Muscle layer of duodenum (tissue), 2 donors: ENCODE data around the gene POLD2.

Experiments
- H3K27ac ChIP-seq: one replicate; pipeline ENCODE4 v1.7.0; 2013; ENCODE audit warnings: mild to moderate bottlenecking, low read length
- H3K27me3 ChIP-seq: one replicate; pipeline ENCODE4 v1.7.0; 2013; ENCODE audit warnings: low read depth, mild to moderate bottlenecking, control low read depth, low read length
- H3K36me3 ChIP-seq, 2 donors: one replicate each; pipeline ENCODE4 v1.7.0; 2013; ENCODE audit warnings: low read length in 2 of 2, control low read depth in 1 of 2, mild to moderate bottlenecking in 1 of 2; ENCODE audit not compliant: insufficient read depth in 2 of 2, control insufficient read depth in 1 of 2
- H3K4me1 ChIP-seq, 2 donors: one replicate each; pipeline ENCODE4 v1.7.0; 2013; ENCODE audit warnings: low read length in 2 of 2, mild to moderate bottlenecking in 2 of 2, control low read depth in 1 of 2, moderate library complexity in 1 of 2; ENCODE audit not compliant: insufficient read depth in 2 of 2, control insufficient read depth in 1 of 2
- H3K4me3 ChIP-seq, 2 donors: one replicate each; pipeline ENCODE4 v1.7.0; 2013; ENCODE audit warnings: low read length in 2 of 2, low read depth in 1 of 2, mild to moderate bottlenecking in 1 of 2
- H3K9me3 ChIP-seq, 2 donors: one replicate each; pipeline ENCODE4 v1.7.0; 2013; ENCODE audit warnings: low read length in 2 of 2, control low read depth in 1 of 2, mild to moderate bottlenecking in 1 of 2; ENCODE audit not compliant: control insufficient read depth in 1 of 2
- donor health status: healthy.

POLD2 gene

GRCh38 chr7:44094883-44095592, 28.3 kb downstream of the POLD2 start:
- Histone ChIP-seq H3K27me3 (no peaks in the 10 kb centered on the region), H3K4me3 (no peak overlapping the region), H3K36me3 (no peaks in the 10 kb centered on the region), H3K4me1 (peaks cover 0 to 13% of the 10 kb centered on the region in 2 donors), H3K27ac (no peak overlapping the region), H3K9me3 (no peaks in the 10 kb centered on the region)

DNA sequence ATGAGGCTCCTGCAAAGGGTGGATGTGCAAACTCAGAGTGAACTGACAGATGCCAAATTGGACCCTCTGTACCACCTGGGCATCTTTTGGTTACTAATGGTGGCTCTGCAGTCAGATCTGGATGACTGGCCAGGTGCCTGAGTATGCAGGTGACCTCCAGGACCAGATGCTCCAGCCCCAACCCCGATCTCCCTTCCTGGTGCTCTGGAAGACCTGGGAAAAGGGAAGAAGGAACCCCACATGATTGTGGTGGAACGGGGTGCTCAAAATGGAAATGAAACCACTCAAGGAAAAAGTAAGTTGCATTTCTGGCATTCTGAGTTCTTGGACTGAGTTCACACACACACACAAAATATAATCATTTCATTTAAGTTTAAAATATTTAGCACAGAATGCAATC, 29.0 kb downstream of the POLD2 start:
- peaks cover 0 to 13% of the 10 kb centered on the region in 2 donors for H3K4me1 ChIP-seq
- H3K27ac ChIP-seq, result no peak overlapping the region
- no peaks in the 10 kb centered on the region for H3K9me3 ChIP-seq

DNA sequence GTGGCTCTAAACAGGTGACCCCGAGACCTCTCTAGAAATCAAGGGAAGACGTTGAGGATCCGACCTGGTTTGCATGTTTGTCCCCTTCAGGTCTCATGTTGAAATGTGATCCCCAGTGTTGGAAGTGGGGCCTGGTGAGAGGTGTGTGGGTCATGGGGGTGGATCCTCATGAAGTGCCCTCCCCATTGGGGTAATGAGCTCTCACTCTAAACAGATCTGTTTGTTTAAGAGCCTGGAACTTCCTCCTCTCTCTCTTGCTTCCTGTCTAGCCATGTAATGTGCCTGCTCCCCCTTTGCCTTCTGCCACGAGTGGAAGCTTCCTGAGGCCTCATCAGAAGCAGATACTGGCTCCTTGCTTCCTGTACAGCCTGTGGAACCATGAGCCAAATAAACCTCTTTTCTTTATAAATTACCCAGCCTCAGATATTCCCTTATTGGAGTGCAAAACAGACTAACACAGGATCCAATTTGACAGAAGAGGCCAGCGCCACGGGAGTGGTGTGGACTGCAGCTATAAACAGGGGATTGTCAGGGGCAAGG, 30.2 kb downstream of the POLD2 start:
- no peaks in the 10 kb centered on the region for H3K27me3 ChIP-seq
- H3K27ac ChIP-seq, result no peak overlapping the region
- H3K36me3 ChIP-seq, result no peaks in the 10 kb centered on the region
- no peak overlapping the region for H3K4me3 ChIP-seq
- no peaks in the 10 kb centered on the region for H3K9me3 ChIP-seq
- H3K4me1 ChIP-seq, result peaks cover 0 to 20% of the 10 kb centered on the region in 2 donors

More for the DNA sequence above, 29.0 kb downstream of the POLD2 start:
- Histone ChIP-seq H3K4me3 (no peak overlapping the region), H3K36me3 (no peaks in the 10 kb centered on the region), H3K27me3 (no peaks in the 10 kb centered on the region)

DNA sequence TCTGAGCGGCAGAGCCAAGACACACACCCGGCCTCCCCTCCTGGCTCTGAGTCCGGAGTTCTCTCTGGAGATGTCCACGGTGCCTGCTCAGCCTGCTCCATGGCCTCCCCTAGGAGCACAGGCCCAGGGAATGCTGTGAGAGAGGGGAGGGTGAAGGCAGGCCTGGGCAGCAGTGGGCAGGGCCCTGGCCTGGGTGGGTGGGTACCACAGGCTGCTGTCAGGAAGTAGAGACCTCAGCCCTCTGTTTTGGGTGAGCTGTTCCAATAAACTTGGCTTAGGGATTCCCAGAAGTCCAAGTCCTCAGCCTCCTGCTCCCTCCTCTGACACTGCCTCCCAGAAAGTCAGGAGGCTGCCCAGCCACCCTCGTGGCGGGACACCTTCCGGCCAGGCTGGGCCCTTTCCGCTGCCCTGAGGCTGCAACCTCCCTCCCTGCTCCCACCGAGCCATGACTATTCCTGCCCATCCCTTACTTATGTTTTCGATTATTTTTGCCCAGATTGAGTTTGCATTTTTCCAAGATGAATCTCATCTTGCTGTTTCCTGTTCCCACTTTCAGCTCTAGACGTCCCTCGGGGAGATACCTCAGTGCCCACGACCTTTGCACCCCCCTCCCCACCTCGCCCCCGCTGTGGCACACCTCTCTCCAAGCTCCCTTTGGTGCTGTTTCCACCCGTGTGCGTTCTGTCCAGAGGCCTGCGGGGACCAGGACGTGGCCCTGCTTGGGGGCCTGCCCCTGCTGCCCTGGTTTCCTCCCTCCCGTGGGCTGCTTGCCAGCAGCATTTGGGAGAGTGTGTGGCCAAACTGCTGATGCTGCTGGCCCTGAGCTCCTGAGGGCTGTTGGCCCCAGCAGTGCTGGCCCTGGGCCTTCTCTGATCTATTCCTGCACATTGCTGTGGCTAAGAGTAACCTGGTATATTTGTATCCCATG, 35.2 kb downstream of the POLD2 start:
- Histone ChIP-seq H3K27ac (peak overlapping the region; percentile 51), H3K4me3 (no peak overlapping the region), H3K9me3 (no peaks in the 10 kb centered on the region), H3K4me1 (peaks cover 0 to 12% of the 10 kb centered on the region in 2 donors), H3K36me3 (no peaks in the 10 kb centered on the region), H3K27me3 (no peaks in the 10 kb centered on the region)

DNA sequence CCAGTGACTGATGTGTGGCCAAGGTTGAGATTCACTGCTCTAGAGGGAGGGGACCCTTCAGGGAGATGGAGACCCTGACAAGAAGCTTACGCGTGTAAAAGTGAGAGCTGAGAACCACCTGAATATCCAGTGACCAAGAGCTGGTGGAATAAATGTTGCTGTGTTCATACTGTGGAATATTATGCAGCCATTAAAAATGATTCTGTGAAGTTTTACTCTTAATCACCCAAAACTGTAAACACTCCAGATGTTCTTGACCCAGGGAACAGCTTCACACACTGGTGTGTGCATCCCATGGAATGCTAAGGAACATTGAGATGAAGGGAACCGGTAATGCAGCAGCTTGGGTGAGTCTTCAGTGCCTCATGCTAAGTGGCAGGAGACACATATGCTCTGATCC, 36.7 kb downstream of the POLD2 start:
- no peaks in the 10 kb centered on the region for H3K36me3 ChIP-seq
- peaks cover 0 to 14% of the 10 kb centered on the region in 2 donors for H3K4me1 ChIP-seq
- H3K27me3 ChIP-seq, result no peaks in the 10 kb centered on the region
- H3K27ac ChIP-seq, result no peak overlapping the region
- no peaks in the 10 kb centered on the region for H3K9me3 ChIP-seq
- H3K4me3 ChIP-seq, result no peak overlapping the region

DNA sequence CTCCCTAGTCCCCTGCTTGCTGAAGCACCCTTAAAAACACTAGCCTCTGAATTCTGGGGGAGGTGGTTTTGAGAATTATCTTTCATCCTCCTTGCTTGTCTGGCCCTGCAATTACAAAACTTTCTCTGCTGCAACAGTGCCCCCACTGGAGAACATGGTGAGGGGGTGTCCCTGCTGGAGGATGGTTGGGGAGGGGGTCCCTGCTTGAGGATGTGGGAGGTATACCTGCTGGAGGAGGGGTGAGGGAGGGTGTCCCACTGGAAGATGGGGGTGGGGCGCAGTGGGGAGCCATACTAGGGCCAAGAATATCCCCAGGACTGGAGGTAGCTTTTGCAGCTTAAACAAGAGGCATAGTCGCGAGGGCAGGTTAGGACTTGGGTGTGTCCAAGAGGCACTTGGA, 37.8 kb downstream of the POLD2 start:
- no peak overlapping the region for H3K27ac ChIP-seq
- no peaks in the 10 kb centered on the region for H3K36me3 ChIP-seq
- no peaks in the 10 kb centered on the region for H3K27me3 ChIP-seq
- H3K9me3 ChIP-seq, result no peaks in the 10 kb centered on the region
- H3K4me3 ChIP-seq, result no peak overlapping the region
- H3K4me1 ChIP-seq, result peaks cover 0 to 24% of the 10 kb centered on the region in 2 donors

- H3K4me1 ChIP-seq, result peaks cover 0 to 26% of the 10 kb centered on the region in 2 donors
Observed at GRCh38 chr7:44084701-44085100, 38.6 kb downstream of the POLD2 start.

GRCh38 chr7:44083796-44084195, 39.6 kb downstream of the POLD2 start:
- H3K27me3 ChIP-seq, result no peaks in the 10 kb centered on the region
- no peak overlapping the region for H3K4me3 ChIP-seq
- H3K36me3 ChIP-seq, result peaks cover 6 to 13% of the 10 kb centered on the region in 2 donors
- no peak overlapping the region for H3K27ac ChIP-seq
- no peaks in the 10 kb centered on the region for H3K9me3 ChIP-seq
- H3K4me1 ChIP-seq, result peaks cover 0 to 25% of the 10 kb centered on the region in 2 donors

More at GRCh38 chr7:44084701-44085100, 38.6 kb downstream of the POLD2 start:
- H3K9me3 ChIP-seq, result no peaks in the 10 kb centered on the region
- H3K4me3 ChIP-seq, result no peak overlapping the region
- H3K27me3 ChIP-seq, result no peaks in the 10 kb centered on the region
- H3K36me3 ChIP-seq, result peaks cover 0 to 5% of the 10 kb centered on the region in 2 donors
- H3K27ac ChIP-seq, result no peak overlapping the region

GRCh38 chr7:44082541-44083207, 40.7 kb downstream of the POLD2 start:
- Histone ChIP-seq H3K27ac (peak overlapping the region; percentile 82), H3K36me3 (peaks cover 17 to 24% of the 10 kb centered on the region in 2 donors), H3K4me3 (peak overlapping the region; percentile 58 to 67), H3K9me3 (no peaks in the 10 kb centered on the region), H3K4me1 (peaks cover 0 to 14% of the 10 kb centered on the region in 2 donors), H3K27me3 (no peaks in the 10 kb centered on the region)

GRCh38 chr7:44081266-44081748, 42.0 kb downstream of the POLD2 start:
- Histone ChIP-seq H3K4me1 (peaks cover 0 to 13% of the 10 kb centered on the region in 2 donors), H3K27me3 (no peaks in the 10 kb centered on the region), H3K9me3 (no peaks in the 10 kb centered on the region), H3K27ac (no peak overlapping the region), H3K36me3 (peaks cover 29 to 37% of the 10 kb centered on the region in 2 donors), H3K4me3 (peak overlapping the region; percentile 71 to 79)
